Fibroblast of skin of back (primary cell): ENCODE results near the gene EMC9.

Experiments used
- DNase-seq: peaks from one replicate; pipeline ENCODE4 v3.0.0-alpha.2; 2013

The EMC9 gene

GRCh38 chr14:24130717-24131548, 10.5 kb downstream of the EMC9 start:
- no peak for DNase-seq

GRCh38 chr14:24130380-24130716, 11.0 kb downstream of the EMC9 start, which contains the start of gene FITM1:
Gene FITM1, plus strand, starts transcription at chr14:24130659. Its CDS starts 905 bp downstream, at chr14:24131564.
- DNase-seq: no peak

- no peak for DNase-seq
Measured at GRCh38 chr14:24129410-24129998, 11.9 kb downstream of the EMC9 start.

- DNase-seq: no peak
Measured at GRCh38 chr14:24127673-24128072, 13.7 kb downstream of the EMC9 start.

GRCh38 chr14:24126939-24127338, 14.5 kb downstream of the EMC9 start:
- no peak for DNase-seq

- DNase-seq: no peak
Measured at GRCh38 chr14:24123424-24124417, 17.7 kb downstream of the EMC9 start.

GRCh38 chr14:24122898-24123297, 18.5 kb downstream of the EMC9 start:
- no peak for DNase-seq

- no peak for DNase-seq
Measured at GRCh38 chr14:24122416-24122815, 19.0 kb downstream of the EMC9 start.

- no peak for DNase-seq
Measured at GRCh38 chr14:24121210-24121609, 20.2 kb downstream of the EMC9 start.

- no peak for DNase-seq
Measured at GRCh38 chr14:24119691-24120090, 21.7 kb downstream of the EMC9 start.

GRCh38 chr14:24117179-24117578, 24.2 kb downstream of the EMC9 start:
- no peak for DNase-seq

GRCh38 chr14:24116128-24116814, 25.1 kb downstream of the EMC9 start:
- DNase-seq: no peak

- DNase-seq: no peak
Measured at GRCh38 chr14:24115422-24116127, 25.8 kb downstream of the EMC9 start.

GRCh38 chr14:24114532-24115421, 26.6 kb downstream of the EMC9 start, which contains the start of the genes DCAF11 and NRL:
Gene DCAF11, plus strand, starts transcription at chr14:24114777. Its CDS starts 818 bp downstream, at chr14:24115595.
Gene NRL, minus strand, starts transcription at chr14:24114949. Its CDS starts 32,101 bp downstream, at chr14:24082848.
- DNase-seq: peak; percentile 100

GRCh38 chr14:24113801-24114531, 27.4 kb downstream of the EMC9 start:
- peak; percentile 94 for DNase-seq

- DNase-seq: no peak
Measured at GRCh38 chr14:24113379-24113800, 28.0 kb downstream of the EMC9 start.

GRCh38 chr14:24110523-24110922, 30.9 kb downstream of the EMC9 start:
- DNase-seq: no peak

- no peak for DNase-seq
Measured at GRCh38 chr14:24110060-24110459, 31.3 kb downstream of the EMC9 start.

- no peak for DNase-seq
Measured at GRCh38 chr14:24108336-24108874, 33.0 kb downstream of the EMC9 start.
